HuH-7.5 (cell line): Measurements from ENCODE around the gene TMEM60.
"Not testable (repeated sequence)": the region's sequence is repeated elsewhere in the genome, so short reads cannot be mapped to it uniquely, and the experiment has no call there.

Source experiments
- DNase-seq: peaks from one replicate; pipeline ENCODE4 v3.0.0; 2011; ENCODE audit warnings: low spot score

The TMEM60 gene

DNA sequence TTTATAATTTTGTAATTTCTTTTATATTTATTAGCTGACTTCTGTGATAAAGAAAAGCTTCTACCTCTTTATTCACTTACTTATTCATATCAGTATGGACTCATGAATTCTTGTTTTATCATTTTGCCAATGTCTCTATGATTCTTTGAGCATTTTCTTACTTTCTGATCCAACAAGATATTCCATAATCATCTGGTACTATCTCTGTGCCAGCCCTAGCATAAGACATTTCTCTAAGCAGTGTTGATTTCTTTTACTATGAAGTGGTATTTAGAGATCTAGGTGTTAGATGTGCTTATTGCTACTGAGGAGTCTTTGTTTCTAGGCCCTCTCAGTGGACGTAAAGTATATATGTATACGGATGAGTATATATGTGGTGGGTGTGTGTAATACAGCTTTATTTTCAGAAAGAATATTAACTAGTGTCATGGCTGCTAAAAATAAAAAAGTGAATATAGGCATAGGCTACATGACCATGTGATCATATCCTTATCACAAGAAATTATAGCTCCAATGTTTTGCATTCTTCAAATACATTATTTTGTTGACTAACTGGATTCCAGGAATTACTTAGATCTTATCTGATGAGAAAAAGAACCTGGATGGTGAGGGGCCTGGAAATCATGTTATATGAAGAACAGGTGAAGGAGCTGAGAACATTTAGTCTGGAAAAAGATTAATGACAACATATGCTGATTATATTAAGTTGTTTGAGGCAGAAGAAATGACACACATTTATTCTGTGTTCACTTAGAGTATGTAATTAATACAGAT is 13.5 kb upstream of the TMEM60 start:
- DNase-seq = no peak

DNA sequence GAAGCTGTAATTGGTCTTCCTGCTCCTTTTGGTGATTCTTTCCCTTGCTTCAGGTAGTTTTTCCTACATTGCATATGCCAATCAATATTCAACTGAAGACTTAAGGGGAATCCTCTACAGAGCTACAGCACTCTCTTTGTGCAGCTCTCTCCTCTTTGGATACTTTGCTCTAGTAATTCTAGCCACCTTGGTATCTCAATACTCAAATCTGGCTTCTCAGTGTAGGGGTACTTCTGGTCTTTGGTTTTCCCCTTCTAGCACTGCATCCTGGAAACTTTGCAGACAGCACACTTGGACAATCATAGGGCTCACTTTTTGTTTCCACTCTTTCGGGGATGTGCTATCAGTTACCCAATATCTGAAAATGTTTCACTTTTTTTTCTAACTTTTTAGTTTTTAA is 10.3 kb upstream of the TMEM60 start:
- DNase-seq = no peak

DNA sequence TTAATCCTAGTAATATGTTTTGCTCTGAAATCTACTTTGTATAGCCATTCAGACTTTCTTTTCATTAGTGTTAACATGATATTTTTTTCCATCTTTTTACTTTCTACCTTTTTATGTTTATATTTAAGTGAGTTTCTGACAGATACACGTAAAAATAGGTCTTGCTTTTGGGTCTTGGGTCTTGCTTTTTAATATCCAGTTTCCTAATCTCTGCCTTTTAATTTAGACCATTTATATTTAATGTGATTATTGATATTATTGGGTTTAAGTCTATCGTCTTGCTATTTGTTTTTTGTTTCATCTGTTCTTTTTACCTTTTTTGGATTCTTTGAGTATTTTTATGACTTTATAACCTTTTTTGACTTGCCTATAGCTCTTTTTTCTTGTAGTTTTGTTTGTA is 8.2 kb upstream of the TMEM60 start:
- no peak for DNase-seq

DNA sequence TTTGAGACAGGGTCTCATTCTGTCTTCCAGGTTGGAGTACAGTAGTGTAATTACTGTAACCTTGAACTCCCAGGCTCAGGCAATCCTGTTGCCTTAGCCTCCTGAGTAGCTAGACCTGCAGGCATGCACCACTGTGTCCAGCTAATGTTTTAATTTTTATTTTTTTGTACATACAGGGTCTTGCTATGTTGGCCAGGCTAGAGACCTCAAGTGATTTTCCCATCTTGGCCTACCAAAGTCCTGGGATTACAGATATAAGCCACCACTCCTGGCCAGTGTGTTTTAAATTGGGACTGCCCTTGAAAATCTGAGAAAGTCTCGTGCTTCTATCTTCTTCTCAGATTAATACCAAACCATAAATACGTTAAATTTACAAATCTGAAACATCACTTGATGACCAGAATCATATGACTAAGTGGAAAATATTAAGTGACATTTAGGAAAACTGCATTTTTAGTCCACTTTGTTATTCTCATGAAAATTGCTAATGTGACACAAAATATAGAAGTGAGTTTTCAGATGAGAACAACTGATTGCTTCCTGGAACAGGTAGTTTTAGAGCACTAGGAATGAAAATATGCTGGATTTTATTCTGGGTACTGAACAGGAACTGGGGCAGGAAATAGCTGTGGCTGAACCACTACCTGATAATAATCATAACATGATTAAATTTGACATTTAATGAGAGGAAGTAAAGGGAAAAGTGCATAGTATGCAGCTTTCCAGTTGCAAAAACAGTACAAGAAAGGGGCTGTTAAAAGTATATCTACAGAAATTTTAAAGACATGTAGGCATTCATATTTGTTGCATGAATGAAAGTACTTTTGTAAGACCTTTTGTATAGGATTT is 4.5 kb upstream of the TMEM60 start:
- DNase-seq = no peak

DNA sequence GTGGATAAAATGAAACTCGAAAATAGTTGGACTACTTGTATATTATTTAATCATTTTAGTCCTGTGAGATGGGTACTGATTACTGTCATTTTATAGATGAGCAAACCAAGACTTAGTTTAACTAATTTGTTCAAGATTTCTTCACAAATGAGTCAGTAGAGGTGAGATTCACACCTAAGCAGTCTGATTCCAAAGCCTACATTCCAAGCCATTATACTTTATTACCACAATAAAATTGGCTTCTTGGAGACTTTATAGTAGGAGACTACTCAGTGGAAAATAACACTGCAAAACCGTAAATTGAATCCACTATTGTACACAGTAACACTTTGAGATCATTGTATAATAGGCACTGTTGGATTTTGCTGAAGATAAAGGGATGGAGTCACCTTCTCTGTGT is 2.5 kb upstream of the TMEM60 start:
- DNase-seq = no peak

DNA sequence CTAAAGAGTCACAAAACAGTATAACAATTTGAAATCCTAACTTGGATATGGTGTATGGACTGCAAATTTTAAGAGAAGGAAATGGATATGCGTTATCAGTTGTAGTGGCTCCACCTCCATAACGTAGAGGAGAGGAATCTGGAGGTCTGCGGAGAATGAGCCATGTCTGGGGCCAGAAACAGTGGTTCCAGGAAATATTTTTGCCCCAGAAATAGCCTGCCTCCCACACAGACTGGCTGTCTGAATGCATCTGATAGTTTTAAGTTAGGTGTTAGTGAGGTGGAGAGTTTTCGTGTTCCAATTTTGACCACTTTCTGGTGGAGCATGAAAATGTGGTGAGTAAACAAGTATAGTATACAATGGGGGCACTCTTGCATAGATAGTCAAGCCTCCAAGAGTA is 1.9 kb upstream of the TMEM60 start:
- DNase-seq = no peak

DNA sequence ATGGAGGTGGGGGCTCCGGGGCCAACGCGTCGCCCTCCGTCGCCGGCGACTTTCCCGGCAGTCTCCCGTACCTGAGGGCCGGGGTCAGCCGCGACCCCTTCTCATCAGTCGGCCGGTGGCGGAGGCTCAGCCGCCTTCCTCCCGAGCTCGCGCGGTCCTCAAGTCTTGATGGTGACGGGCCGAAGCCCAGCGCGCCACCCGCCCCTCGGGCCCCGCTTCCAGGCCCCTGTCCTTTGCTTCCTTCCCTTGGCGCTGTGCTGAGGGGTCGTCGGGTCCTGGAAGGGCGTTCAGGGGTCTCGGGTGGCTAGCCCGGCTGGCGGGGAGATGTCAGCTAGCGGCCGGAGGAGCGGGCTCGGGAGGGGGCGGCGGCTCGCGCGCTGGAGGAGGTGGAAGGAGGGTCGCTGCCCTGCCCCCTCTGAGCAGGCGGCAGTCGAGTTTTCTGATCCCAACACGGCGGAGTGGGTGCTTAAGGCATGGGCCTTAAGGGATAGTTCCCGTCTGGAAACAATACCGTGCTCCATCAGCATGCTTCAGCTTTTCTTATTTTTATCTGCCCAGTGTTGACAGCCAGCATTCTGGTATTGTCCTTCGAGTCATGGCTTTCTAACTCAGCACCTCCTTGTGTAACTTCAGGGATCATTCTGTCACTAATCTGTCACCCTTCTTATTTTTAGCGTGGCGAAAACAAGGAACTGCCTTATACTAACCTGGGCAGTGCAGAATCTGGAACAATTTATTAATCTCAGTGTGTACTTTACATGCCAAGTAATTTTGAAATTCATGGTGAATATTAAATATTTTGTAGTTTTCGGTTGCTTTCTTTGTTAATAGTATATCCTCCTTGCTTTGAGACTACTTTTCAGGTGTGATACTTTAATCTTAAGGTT is 1.1 kb upstream of the TMEM60 start:
- DNase-seq = no peak

DNA sequence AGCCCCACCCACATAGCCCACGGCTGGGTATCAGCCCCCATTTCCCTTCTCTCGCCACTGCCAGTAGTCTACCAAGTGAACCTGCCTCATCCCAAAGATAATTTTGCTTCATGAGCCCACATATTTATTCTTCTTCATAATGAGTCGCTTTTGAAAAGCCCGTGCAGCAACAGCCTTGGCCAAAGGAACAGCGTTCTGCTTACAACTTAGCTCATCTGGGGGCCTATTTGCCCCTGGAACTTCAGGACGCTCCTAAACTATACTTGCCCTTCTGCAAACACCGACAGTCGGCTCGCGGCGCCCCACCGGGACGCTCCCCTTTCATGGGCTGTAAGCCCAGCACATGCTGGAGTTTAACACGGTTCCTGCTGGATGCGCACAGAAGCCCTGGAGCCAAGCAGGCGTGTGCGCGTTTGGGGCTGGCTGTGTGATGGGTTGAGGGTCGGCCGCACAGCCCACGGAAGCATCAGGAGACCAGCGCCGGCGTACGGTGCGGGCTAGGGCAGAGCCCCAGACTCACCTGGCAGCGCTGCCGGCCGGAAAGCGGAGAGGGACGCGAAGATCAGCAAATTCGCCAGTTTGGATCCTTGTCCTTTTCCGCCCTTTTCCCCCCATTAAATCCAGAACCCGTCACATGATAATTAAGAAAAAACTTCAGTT is 370 bp downstream of the TMEM60 start:
- no peak for DNase-seq

DNA sequence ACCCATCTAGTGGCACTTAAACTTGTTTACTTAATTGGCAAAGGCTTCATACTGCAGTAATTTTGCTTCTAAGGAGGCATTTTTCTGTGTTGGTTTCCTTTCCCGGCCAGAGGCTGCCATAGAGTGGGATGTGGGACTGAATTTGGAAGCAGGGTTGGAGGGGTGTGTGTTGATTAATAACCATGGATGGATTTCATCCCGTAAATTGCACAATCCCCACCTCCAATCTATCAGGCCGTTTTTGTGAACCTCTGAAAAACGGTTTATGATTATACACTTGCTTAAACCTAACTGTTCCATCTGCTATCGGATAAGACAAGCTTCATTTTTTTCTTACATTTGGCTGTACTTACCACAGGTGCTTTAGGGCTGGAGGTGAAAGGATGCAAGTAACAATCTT is 1.3 kb downstream of the TMEM60 start:
- DNase-seq = no peak

DNA sequence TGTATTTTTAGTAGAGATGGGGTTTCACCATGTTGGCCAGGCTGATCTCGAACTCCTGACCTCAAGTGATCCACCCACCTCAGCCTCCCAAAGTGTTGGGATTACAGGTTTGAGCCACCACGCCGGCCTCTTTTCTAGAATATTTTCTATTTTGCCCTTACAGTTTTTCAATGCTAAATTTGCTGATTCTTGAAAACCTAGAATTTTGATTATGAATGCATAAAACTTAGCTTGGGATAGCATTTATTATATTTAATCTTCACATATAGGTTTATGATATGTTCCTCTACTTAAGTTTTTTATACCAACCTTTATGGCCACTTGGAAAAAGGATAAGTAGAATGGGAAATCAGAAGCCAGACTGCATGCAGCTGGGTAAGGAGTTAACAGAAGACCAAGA is 2.1 kb downstream of the TMEM60 start:
- no peak for DNase-seq

DNA sequence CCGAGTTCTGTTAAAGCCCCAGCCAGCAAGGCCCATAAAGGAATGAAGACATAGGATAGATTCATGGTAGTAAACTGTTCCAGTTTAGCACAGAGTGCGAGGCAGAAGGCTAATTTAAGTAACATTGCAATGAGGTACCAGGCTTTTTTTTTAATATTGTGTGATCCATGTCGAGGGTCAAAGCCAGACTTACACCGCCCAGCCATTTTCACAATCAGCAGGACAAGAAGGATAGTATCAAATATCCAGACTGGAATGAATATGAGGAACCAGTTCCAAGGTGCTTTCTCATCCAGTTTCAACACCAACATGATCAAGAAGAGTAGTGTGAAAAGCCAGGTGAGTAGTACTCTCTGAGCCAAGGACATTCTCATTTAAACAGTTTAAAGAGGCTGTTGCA is 4.2 kb downstream of the TMEM60 start:
- DNase-seq = no peak

DNA sequence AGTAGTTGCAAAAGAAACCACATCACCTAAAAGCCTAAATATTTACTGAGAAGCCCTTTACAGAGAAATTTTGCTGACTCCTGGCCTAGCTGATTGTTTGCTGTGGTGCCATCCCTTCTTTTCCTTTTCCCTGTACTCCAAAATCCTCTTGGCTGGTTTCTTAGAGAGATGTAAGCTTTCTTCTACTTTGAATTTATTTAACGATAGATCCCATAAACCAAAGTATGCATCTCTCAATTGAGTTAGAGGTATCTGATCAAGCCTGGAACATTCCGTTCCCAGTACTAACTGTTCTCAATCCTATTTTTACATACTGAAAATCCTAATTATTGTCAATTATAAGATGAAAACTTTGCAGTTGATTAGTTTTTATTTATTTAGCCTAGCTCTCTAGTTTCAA is 6.3 kb downstream of the TMEM60 start:
- no peak for DNase-seq

DNA sequence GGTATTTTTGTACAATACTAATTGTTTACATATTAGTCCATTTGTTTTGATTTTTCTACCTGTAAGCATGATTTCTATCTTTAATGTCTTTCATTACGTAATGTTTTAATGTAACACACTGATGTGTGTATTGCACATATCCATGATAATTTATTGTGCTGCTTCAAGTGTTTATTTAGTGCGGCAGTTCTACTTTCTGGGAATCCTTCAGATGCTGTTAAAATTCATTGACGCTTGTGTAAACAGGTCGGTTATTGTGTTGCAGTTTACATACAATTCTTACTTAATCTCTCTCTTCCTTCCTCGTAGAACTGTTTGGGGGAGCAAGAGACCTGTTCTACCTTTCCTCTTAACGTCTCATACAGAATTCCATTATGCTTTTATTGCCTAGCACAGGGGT is 6.9 kb downstream of the TMEM60 start:
- DNase-seq = no peak

DNA sequence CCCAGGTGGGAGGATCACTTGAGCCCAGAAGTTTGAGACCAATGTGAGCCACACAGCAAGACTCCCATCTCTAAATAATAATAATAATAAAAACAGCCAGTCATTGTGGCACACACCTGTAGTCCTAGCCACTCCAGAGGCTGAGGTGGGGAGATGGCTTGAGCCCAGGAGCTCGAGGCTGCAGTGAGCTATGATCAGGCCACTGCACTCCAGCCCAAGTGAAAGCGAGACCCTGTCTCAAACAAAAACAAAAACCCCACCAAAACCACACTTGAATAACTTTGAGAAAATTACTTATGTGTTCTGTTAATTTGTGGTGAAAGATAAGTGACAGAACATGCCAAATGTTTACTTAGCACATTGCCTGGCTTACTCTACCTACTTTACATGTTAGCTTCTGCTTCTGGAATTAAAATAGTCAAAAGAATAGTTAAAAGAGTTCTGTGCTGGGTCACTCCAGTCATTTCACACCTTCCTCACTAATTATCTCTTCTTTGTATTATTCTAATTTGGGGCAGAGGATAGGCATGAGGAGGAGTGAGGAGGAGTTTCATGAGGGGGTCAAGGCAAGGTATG is 9.8 kb downstream of the TMEM60 start:
- DNase-seq = no peak

DNA sequence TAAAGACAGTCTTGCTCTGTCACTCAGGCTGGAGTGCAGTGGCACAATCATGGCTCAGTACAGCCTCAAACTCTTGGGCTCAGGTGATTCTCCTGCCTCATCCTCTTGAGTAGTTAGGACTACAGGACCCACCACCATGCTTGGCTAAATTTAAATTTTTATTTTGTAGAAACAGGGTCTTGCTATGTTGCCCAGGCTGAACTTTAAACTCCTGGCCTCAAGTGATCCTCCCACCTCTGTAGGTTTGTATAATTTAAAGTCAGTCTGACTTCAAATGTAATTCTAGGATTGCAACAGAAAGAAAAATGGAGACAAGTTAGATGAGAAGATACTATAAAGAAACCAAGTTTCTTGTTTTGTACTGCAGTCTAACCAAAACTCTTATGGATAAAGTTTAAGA is 11.5 kb downstream of the TMEM60 start:
- DNase-seq = no peak

DNA sequence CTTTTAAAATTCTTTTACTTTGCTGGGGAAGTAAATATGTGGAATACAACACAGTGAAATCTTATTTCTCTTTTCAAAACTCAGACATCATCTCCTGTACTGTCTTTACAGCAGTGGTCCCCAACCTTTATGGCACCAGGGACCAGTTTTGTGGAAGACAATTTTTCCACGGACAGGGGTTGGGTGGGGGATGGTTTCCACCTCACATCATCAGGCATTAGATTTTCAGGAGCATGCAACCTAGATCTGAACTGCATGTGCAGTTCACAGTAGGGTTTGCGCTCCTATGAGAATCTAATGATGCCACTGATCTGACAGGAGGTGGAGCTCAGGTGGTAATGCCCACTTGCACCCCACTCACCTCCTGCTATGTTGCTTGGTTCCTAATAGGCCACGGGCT is 12.2 kb downstream of the TMEM60 start:
- no peak for DNase-seq

DNA sequence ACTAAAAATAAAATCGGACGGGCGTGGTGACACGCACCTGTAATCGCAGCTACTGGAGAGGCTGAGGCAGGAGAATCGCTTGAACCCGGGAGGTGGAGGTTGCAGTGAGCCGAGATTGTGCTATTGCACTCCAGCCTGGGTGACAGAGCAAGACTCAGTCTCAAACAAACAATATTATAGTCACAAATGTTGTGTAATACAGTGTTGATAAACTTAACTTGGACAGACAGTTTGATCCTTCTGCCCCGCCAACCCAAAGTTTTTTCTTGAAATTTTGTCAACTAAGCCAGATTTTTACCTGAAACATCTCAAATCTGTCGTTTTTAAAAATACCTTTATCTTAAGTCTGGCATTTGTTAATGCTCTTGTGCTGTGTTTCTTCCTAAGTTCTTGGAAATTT is 13.8 kb downstream of the TMEM60 start:
- not testable (repeated sequence) for DNase-seq

DNA sequence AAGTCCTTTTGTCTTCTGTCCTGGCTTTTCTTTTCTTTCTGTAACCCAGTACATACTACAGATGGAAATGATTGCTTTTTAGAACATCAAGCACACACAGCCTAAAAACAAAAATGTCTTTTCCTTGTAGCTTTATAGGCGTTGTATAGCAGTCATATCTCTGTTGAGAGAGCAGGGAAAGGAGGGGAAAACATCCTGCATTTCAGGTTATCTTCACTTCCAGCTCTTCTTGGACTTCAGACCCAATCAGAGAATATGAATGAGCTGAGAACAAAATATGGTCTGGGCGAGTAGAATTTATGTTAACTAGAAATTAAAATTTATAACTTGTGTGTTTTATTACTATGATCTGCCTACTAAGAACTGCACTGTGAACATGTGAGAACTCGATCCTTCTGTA is 14.7 kb downstream of the TMEM60 start:
- no peak for DNase-seq

DNA sequence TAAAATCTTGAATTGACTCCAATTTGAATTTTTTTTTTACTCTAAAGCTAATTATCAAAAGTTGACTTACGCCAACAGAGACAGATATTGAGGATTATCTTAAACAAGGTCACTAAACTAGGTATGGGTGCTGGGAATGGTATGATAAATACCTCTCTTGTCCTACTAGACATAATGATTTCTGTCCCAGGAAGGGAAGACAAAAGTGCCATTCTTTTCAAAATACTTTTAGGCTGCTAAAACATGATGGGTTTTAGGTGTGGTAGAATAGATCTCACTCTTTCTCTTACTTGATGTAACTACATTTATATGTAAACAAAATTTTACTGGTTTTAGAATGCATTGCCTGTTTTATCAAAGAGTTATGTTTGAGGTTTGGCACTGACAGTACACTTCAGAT is 15.1 kb downstream of the TMEM60 start:
- DNase-seq = no peak

DNA sequence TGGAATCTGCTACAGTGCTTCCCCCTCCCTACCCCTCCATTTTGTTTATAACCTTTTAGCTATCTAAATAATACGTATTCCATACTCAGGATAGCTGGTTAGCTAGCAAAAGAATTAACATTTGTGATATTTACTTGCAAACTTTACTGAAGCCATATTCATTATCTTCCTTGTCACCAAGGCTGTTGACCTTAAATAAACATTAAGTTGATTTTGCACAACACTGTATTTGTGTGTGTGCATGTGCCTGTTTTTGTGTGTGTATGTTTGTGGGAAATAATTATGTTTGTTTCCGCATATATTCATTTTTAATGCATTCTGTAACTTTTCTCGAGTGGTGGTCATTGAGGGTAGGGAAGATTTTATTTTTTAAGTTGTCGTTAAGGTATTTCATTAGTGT is 15.9 kb downstream of the TMEM60 start:
- no peak for DNase-seq

DNA sequence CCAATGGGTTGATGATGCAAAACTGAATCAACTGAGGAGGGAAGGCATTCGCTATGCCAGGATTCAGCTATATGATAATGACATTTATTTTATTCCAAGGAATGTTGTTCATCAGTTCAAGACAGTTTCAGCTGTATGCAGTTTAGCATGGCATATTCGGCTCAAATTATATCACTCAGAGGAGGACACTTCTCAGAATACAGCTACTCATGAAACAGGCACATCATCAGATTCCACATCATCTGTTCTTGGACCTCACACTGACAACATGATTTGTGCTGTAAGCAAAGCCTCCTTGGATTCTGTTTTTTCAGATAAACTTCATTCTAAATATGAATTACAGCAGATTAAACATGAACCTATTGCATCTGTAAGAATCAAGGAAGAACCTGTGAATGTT is 19.7 kb downstream of the TMEM60 start:
- no peak for DNase-seq

DNA sequence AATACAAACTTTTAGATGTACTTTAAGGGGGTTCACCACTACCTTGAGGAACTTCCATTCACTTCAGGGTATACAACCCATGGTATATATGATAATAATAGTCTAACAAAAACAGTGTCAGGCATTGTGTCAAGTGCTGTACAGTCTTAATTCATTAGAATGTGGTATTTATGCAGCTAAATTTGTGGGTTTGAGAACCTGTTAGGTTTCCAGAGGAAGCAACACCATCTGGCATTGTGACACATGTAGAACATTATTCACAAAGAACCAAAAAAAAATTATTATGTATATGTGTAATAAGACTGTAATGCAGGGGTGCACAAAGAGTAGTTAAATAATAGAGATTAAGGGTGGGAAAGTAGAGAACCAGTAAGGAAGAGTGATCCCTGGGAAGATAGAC is 26.3 kb downstream of the TMEM60 start:
- DNase-seq = no peak
